HG03066 (cell line): ENCODE measurements around the gene XRCC4.
"Not testable (repeated sequence)": the region's sequence is repeated elsewhere in the genome, so short reads cannot be mapped to it uniquely, and the experiment has no call there.

Source experiments
- ATAC-seq: cut with Tn5 transposase; IDR thresholded peaks from one replicate; pipeline ENCODE4 v1.9.1; 2021; ENCODE audit warnings: low read depth; ENCODE audit not compliant: unreplicated experiment

Gene XRCC4

GRCh38 chr5:83107692-83108420 lies 30.5 kb downstream of the XRCC4 start:
- no peak for ATAC-seq

GRCh38 chr5:83109380-83109779 lies 32.0 kb downstream of the XRCC4 start:
- ATAC-seq: no peak

- no peak for ATAC-seq
These were observed 38.5 kb downstream of the XRCC4 start for GRCh38 chr5:83115816-83116215.

GRCh38 chr5:83118471-83118870 lies 41.1 kb downstream of the XRCC4 start:
- no peak for ATAC-seq

GRCh38 chr5:83118976-83119375 lies 41.6 kb downstream of the XRCC4 start:
- no peak for ATAC-seq

- ATAC-seq: no peak
These were observed 47.2 kb downstream of the XRCC4 start for GRCh38 chr5:83124593-83124992.

GRCh38 chr5:83125560-83125959 lies 48.2 kb downstream of the XRCC4 start:
- no peak for ATAC-seq

GRCh38 chr5:83126501-83126900 lies 49.2 kb downstream of the XRCC4 start:
- ATAC-seq: no peak

- no peak for ATAC-seq
These were observed 56.5 kb downstream of the XRCC4 start for GRCh38 chr5:83133797-83134196.

- no peak for ATAC-seq
These were observed 65.2 kb downstream of the XRCC4 start for GRCh38 chr5:83142526-83142925.

- ATAC-seq: no peak
These were observed 67.9 kb downstream of the XRCC4 start for GRCh38 chr5:83145241-83145640.

GRCh38 chr5:83145882-83146331 lies 68.6 kb downstream of the XRCC4 start:
- no peak for ATAC-seq

- ATAC-seq: no peak
These were observed 69.1 kb downstream of the XRCC4 start for GRCh38 chr5:83146441-83146840.

GRCh38 chr5:83147593-83147992 lies 70.2 kb downstream of the XRCC4 start:
- no peak for ATAC-seq

GRCh38 chr5:83148370-83148769 lies 71.0 kb downstream of the XRCC4 start:
- ATAC-seq: no peak

- no peak for ATAC-seq
These were observed 72.3 kb downstream of the XRCC4 start for GRCh38 chr5:83149671-83150070.

GRCh38 chr5:83151821-83152220 lies 74.5 kb downstream of the XRCC4 start:
- ATAC-seq: no peak

- ATAC-seq: not testable (repeated sequence)
These were observed 75.6 kb downstream of the XRCC4 start for GRCh38 chr5:83152996-83153395.

- no peak for ATAC-seq
These were observed 78.7 kb downstream of the XRCC4 start for GRCh38 chr5:83156001-83156400.

GRCh38 chr5:83157163-83157562 lies 79.8 kb downstream of the XRCC4 start:
- ATAC-seq: no peak

GRCh38 chr5:83162601-83163000 lies 85.3 kb downstream of the XRCC4 start:
- no peak for ATAC-seq

- ATAC-seq: no peak
These were observed 90.2 kb downstream of the XRCC4 start for GRCh38 chr5:83167538-83167937.
